ENCODE measurements around the gene WASF3. TPM values are rescaled to one million over a fixed set of nuclear protein-coding genes. Genes with fewer than 3 reads are reported as not detected.
"Not testable (repeated sequence)": the region's sequence is repeated elsewhere in the genome, so short reads cannot be mapped to it uniquely, and the experiment has no call there.

Gene WASF3
- total RNA-seq, 1 experiment from 2014 or later = 0.18 TPM

DNA sequence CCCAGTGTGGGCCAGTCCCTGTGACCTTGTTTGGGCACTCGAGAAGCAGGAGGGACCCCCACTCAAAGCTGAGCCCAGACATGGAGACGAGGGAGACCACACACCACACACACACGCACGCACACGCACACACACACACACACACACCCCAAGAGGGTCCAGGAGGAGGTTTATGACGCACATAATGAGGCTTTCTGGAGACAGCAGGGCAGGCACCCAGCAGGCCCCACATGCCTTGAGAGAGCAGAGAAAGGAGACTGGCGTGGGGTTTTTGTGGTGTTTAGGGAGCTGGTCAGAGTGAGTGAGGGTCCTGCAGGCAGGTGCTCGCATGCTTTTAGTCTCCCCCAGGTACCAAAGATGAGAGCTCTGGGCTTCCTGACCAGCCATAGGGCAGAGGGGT lies 160.7 kb downstream of the WASF3 start:
- no peaks in the 10 kb centered on the region; the same call in none of the 2 replicates for H3K27me3 ChIP-seq (replicated peaks)
- H3K36me3 ChIP-seq = no peaks in the 10 kb centered on the region
- no peaks in the 10 kb centered on the region for H3K9me3 ChIP-seq (replicated peaks)
- no peak overlapping the region for H3K27ac ChIP-seq
- H3K4me3 ChIP-seq = no peak overlapping the region
- H3K4me1 ChIP-seq (replicated peaks) = no peaks in the 10 kb centered on the region
- no peak for DNase-seq (ENCODE audit: low read depth in 1 of 2, low spot score in 2 of 2)

DNA sequence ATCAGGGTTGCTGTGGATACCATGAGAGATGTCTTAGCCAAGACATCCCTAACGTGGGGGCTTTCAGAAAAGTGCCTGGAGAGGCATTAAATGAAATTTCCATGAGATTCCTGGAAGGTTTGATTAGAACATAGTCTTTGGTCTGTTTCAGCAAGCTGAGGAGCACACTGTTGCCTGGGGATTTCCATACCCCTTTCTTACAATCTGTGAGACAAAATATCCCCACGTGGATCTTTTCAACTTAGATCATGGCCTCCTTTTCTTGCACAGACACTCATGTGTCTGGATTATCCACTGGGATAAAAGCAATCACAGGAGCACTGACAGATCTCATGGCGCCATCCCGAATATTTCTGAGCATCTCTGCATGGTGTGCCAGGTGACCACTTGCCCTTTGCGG lies 161.4 kb downstream of the WASF3 start:
- Histone ChIP-seq H3K9me3 (replicated peaks) (no peaks in the 10 kb centered on the region), H3K4me3 (no peak overlapping the region), H3K36me3 (no peaks in the 10 kb centered on the region), H3K27ac (no peak overlapping the region), H3K27me3 (replicated peaks) (no peaks in the 10 kb centered on the region; the same call in none of the 2 replicates), H3K4me1 (replicated peaks) (no peaks in the 10 kb centered on the region)
- no peak for DNase-seq (ENCODE audit: low read depth in 1 of 2, low spot score in 2 of 2)

DNA sequence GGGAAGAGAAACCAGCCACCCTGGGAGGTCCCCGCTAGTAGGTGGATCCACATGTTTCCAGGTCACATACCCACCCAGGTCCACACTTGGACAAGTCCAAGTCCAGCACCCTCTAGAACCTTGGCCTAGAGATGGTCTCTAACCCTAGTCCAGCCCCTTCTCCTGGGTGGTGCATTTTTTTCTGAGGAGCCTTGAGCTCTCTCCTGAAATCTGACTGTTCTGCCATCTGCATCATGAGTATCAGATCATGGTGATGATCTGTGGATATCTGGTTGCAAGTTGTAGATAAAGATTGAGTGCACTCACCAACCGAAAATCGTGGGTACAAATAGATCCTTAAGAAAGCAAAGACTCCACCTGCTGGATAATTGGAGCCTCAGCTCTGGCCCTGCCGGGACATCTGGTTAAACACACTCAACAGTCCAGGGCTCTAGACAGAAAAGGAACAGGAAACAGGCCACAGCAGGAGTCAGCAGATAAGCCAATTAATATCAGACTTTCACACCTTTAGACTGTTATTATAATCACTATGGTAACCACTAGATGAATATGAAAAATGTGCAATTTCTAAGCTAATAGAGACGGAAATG lies 162.0 kb downstream of the WASF3 start:
- no peaks in the 10 kb centered on the region for H3K36me3 ChIP-seq
- H3K27me3 ChIP-seq (replicated peaks) = no peaks in the 10 kb centered on the region; the same call in none of the 2 replicates
- H3K4me1 ChIP-seq (replicated peaks) = no peaks in the 10 kb centered on the region
- no peak for DNase-seq (ENCODE audit: low read depth in 1 of 2, low spot score in 2 of 2)
- H3K27ac ChIP-seq = no peak overlapping the region
- H3K4me3 ChIP-seq = no peak overlapping the region
- no peaks in the 10 kb centered on the region for H3K9me3 ChIP-seq (replicated peaks)

DNA sequence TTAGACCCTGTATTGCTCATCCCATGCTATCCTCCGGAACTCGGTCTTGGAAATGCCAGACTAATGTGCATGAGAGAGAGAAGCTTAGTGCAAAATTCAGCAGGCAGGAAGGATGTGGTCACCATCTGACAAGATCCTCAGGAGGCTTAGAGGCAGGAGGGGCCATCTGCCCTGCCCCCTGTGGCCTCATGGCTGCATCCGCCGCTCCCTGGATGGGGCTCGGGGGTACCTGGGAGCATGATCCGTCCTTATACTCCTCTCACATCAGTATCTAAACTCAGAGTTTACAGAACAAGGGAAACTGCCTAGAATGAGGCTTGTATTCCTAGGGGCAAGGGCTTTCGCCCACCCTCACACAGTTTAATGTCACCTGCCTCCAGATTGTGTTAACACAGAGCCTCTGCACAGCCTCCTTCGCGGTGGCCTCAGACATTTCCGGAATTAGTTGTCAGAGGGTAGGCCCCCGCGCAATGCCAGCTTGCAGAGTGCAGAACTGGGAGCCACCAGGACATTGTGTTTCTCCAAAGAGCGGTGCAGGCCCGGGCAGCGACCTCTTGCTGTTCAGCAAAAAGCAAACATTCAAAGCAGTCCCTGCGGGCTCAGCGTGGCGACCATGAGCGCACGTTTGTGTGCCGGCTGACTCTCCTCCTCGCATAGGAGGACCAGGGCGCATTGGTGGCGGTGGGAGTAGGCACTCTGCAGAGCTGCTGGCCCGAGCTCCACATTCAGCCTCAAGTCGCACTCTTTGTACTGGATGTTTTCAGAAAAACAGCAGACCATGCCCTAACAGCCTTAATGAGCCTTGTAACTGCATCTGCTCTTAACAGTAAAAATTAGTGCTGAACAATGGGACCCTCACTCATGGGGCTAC lies 164.0 kb downstream of the WASF3 start:
- H3K4me1 ChIP-seq (replicated peaks) = no peaks in the 10 kb centered on the region
- H3K27me3 ChIP-seq (replicated peaks) = no peaks in the 10 kb centered on the region; the same call in none of the 2 replicates
- H3K36me3 ChIP-seq = no peaks in the 10 kb centered on the region
- H3K9me3 ChIP-seq (replicated peaks) = no peaks in the 10 kb centered on the region
- H3K4me3 ChIP-seq = no peak overlapping the region
- no peak overlapping the region for H3K27ac ChIP-seq
- no peak for DNase-seq (ENCODE audit: low read depth in 1 of 2, low spot score in 2 of 2)

DNA sequence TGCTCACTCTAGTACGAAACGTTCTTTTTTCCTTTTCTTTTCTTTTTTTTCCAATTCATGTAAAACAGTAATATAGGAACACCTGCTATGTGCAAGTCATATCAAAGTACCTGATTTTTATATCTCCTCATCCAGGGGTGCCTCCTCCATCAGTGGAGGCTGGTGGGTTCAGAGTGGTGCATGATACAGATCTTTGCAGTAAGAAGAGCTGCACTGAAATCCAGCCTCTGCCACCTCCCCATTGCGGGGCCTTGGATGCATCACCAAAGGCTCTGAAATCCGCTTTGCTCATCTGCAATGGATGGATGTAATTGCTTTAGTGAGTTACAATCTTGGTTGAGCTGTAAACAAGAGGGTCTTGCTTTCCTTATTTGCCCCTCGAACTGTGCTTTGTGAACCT lies 164.8 kb downstream of the WASF3 start:
- no peak overlapping the region for H3K4me3 ChIP-seq
- H3K36me3 ChIP-seq = no peaks in the 10 kb centered on the region
- H3K27ac ChIP-seq = no peak overlapping the region
- no peaks in the 10 kb centered on the region; the same call in none of the 2 replicates for H3K27me3 ChIP-seq (replicated peaks)
- H3K4me1 ChIP-seq (replicated peaks) = no peaks in the 10 kb centered on the region
- H3K9me3 ChIP-seq (replicated peaks) = no peaks in the 10 kb centered on the region
- no peak for DNase-seq (ENCODE audit: low read depth in 1 of 2, low spot score in 2 of 2)

DNA sequence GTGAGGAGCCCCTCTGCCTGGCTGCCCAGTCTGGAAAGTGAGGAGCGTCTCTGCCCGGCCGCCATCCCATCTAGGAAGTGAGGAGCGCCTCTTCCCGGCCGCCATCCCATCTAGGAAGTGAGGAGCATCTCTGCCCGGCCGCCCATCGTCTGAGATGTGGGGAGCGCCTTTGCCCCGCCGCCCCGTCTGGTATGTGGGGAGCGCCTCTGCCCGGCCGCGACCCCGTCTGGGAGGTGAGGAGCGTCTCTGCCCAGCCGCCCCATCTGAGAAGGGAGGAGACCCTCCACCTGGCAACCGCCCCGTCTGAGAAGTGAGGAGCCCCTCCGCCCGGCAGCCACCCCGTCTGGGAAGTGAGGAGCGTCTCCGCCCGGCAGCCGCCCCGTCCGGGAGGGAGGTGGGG lies 166.1 kb downstream of the WASF3 start:
- not testable (repeated sequence) for H3K4me1 ChIP-seq (replicated peaks); H3K4me3 ChIP-seq; H3K9me3 ChIP-seq (replicated peaks); H3K36me3 ChIP-seq; H3K27ac ChIP-seq; DNase-seq (ENCODE audit: low read depth in 1 of 2, low spot score in 2 of 2); H3K27me3 ChIP-seq (replicated peaks)

DNA sequence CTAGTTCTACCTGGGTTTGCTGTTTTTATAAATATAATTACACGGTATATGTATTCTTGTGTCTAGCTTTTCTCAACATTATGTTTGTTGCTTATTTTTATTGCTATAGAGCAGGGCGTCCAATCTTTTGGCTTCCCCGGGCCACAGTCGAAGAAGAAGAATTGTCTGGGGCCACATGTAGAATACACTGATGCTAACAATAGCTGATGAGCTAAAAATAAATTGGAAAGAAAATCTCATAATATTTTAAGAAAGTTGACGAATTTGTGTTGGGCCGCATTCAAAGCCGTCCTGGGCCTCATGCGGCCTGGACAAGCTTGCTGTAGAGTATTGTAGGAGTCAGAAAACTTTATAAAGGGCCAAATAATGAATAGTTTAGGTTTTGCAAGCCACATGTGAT lies 169.2 kb downstream of the WASF3 start:
- DNase-seq (ENCODE audit: low read depth in 1 of 2, low spot score in 2 of 2) = no peak
- no peaks in the 10 kb centered on the region; the same call in 1 of the 2 replicates for H3K27me3 ChIP-seq (replicated peaks)
- H3K9me3 ChIP-seq (replicated peaks) = no peaks in the 10 kb centered on the region
- no peaks in the 10 kb centered on the region for H3K4me1 ChIP-seq (replicated peaks)
- no peak overlapping the region for H3K27ac ChIP-seq
- H3K4me3 ChIP-seq = no peak overlapping the region
- H3K36me3 ChIP-seq = no peaks in the 10 kb centered on the region

DNA sequence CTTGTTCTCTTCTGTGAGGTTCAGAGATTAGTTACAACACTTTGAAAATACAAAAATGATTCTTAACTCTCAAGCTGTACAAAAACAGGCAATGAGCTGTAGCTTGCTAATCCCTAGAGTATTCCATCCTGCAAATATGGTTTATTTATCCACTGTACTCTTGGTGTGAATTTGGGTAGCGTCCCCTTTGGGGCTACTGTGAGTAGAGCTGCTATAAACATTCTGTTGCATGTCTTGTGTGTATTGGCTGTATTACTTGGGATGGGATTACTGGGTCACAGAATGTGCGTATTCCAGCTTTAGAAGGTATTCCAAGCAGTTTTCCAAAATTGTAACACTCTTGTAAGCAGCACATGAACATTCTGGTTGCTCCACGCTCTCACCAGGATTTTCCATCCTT lies 169.6 kb downstream of the WASF3 start:
- Histone ChIP-seq H3K4me1 (replicated peaks) (no peaks in the 10 kb centered on the region), H3K27ac (no peak overlapping the region), H3K27me3 (replicated peaks) (no peaks in the 10 kb centered on the region; the same call in 1 of the 2 replicates), H3K9me3 (replicated peaks) (no peaks in the 10 kb centered on the region), H3K36me3 (no peaks in the 10 kb centered on the region), H3K4me3 (no peak overlapping the region)
- no peak for DNase-seq (ENCODE audit: low read depth in 1 of 2, low spot score in 2 of 2)

DNA sequence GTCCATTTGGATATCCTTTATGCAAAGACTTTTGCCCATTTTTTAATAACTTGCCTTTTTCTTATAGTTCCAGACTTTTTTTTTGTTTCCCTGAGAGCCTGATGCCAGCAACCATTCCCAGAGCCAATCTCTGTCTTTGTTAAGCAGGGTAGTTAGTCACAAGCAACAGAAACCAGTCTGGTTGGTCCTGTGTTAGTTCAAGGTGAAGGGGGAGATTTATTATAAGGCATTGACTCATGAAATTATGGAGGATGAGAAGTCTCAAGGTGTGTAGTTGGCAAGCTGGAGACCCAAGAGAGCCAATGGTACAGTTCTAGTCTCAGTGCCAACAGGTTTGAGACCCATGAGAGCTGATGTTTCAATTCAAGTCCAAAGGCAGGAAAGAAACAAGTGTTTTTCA lies 170.2 kb downstream of the WASF3 start:
- no peak for DNase-seq (ENCODE audit: low read depth in 1 of 2, low spot score in 2 of 2)
- no peak overlapping the region for H3K4me3 ChIP-seq
- no peaks in the 10 kb centered on the region for H3K36me3 ChIP-seq
- no peaks in the 10 kb centered on the region; the same call in 1 of the 2 replicates for H3K27me3 ChIP-seq (replicated peaks)
- H3K27ac ChIP-seq = no peak overlapping the region
- H3K4me1 ChIP-seq (replicated peaks) = no peaks in the 10 kb centered on the region
- no peaks in the 10 kb centered on the region for H3K9me3 ChIP-seq (replicated peaks)

DNA sequence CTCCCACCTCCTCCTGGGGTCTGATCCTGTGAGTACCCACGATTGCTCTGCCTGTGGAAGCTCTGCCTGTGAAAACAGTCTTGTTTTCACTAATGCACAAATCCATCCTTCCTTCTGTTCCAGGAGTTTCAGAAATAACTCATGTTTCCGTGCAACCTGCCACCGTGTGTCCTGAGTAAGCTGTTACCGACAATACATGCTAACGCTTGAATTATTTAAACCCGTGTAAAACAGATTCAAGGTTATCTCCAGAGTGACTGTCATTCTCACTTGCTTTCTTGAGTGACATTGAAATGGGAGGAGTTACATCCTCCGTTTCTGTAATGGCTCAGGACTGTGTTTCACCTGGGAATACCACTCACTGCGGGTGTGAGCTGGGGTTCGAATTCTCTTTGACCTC lies 178.2 kb downstream of the WASF3 start:
- Histone ChIP-seq H3K4me1 (replicated peaks) (no peaks in the 10 kb centered on the region), H3K9me3 (replicated peaks) (no peaks in the 10 kb centered on the region)
- DNase-seq (ENCODE audit: low read depth in 1 of 2, low spot score in 2 of 2) = no peak

More for the DNA sequence above, 178.2 kb downstream of the WASF3 start:
- H3K36me3 ChIP-seq = no peaks in the 10 kb centered on the region
- H3K27ac ChIP-seq = no peak overlapping the region
- no peaks in the 10 kb centered on the region for H3K27me3 ChIP-seq (replicated peaks)
- H3K4me3 ChIP-seq = no peak overlapping the region

Other genes starting within 250 kb of the WASF3 start
- gene GPR12, start 203.1 kb downstream of the WASF3 start, total RNA-seq (2014; rRNA removed; shearing (Covaris generic)) = not detected in 2 replicates

Measured in SJSA1 (cell line).